ENCODE results near the gene RETREG3. TPM values are rescaled to one million over a fixed set of nuclear protein-coding genes. Genes with fewer than 3 reads are reported as not detected.
"Not testable (repeated sequence)": the region's sequence is repeated elsewhere in the genome, so short reads cannot be mapped to it uniquely, and the experiment has no call there.

RETREG3 gene
- total and polyA plus RNA-seq, 5 donors from 2014 or later, result 116 to 243 (median 214) TPM

DNA sequence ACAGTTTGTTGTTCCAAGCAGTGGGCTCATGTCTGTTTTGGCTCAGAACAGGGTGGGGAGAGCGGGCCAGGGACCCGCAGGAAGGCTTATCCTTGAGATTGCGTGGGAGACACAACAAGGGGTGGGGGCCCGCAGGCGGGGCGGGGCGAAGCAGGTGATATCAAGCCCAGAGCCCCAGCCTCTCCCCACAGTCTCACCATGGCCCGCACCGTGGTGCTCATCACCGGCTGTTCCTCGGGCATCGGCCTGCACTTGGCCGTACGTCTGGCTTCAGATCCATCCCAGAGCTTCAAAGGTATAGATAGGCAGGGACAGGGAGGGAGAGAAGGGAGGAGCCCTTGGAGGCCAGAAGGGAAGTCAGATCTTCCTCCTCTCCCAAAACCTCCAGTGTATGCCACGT is 56.4 kb downstream of the RETREG3 start, which contains the start of gene HSD17B1:
Gene HSD17B1 (plus strand): TSS at position 188 of the 400 bp plus-strand sequence. CDS start 11 bp downstream, at position 199.
- DNase-seq; H3K36me3 ChIP-seq (ENCODE audit: control insufficient read depth, insufficient read depth, low read length); H3K4me3 ChIP-seq (ENCODE audit: low read depth, low read length); H3K27me3 Mint-ChIP-seq; H3K36me3 Mint-ChIP-seq; H3K9me3 ChIP-seq (ENCODE audit: control insufficient read depth in 2 of 2, low read length in 2 of 2); H3K27ac ChIP-seq (ENCODE audit: insufficient read depth, low read length, poor library complexity, severe bottlenecking); H3K27me3 ChIP-seq (ENCODE audit: control insufficient read depth, insufficient read depth, low read length); H3K9me3 Mint-ChIP-seq; ATAC-seq (ENCODE audit: low read depth in 2 of 2): not testable (repeated sequence)
- Mint-ChIP-seq H3K27ac (peak within 1 kb of the TSS in 2 of 3 donors; percentile 48 to 81), H3K4me3 (peak within 1 kb of the TSS; percentile 87 to 91 (median 90)), H3K4me1 (peaks cover 0 to 44% (median 24%) of the 10 kb centered on the region in 4 donors)
- H3K4me1 ChIP-seq (ENCODE audit: control insufficient read depth, insufficient read depth, low read length, poor library complexity, severe bottlenecking), result peaks cover 39% of the 10 kb centered on the region

DNA sequence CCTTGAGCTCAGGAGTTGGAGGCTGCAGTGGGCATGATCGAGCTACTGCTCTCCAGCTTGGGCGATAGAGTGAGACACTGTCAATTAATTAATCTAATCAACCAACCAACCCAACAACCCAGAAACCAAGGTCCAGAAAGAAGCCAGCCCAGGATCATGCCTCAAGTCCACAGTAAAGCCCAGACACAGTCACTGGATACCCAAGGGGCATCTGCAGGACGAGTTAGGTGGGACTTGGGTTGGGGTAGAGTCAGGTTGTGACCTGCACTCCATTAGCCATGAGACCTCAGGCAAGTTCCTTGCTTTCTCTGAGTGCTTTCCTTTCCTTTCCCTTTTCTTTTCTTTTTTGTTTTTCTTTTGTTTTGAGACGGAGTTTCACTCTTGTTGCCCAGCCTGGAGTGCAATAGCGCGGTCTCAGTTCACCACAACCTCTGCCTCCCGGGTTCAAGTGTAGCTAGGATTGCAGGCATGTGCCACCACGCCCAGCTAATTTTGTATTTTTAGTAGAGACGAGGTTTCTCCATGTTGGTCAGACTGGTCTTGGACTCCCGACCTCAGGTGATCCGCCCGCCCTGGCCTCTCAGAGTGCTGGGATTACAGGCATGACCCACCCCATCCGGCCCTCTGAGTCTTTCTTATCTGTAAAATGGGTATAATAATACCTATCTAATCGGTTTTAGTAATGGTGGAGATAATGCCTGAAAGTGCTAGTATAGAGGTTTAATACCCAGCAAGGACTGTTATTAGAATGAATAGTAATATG is 60.0 kb downstream of the RETREG3 start:
- peak overlapping the region in 3 of 4 donors; percentile 50 to 78 (median 63) for H3K4me3 Mint-ChIP-seq
- H3K9me3 Mint-ChIP-seq, result no peaks in the 10 kb centered on the region
- H3K27me3 Mint-ChIP-seq, result peaks cover 4% of the 10 kb centered on the region
- H3K27ac ChIP-seq (ENCODE audit: insufficient read depth, low read length, poor library complexity, severe bottlenecking), result no peak overlapping the region
- no peak for DNase-seq
- no peaks in the 10 kb centered on the region for H3K36me3 ChIP-seq (ENCODE audit: control insufficient read depth, insufficient read depth, low read length)
- H3K4me3 ChIP-seq (ENCODE audit: low read depth, low read length), result no peak overlapping the region
- H3K9me3 ChIP-seq (ENCODE audit: control insufficient read depth in 2 of 2, low read length in 2 of 2), result no peaks in the 10 kb centered on the region
- H3K27ac Mint-ChIP-seq, result no peak overlapping the region
- peaks cover 0 to 32% (median 18%) of the 10 kb centered on the region in 4 donors for H3K4me1 Mint-ChIP-seq
- ATAC-seq (ENCODE audit: low read depth in 2 of 2), result no peak
- no peaks in the 10 kb centered on the region for H3K36me3 Mint-ChIP-seq
- H3K27me3 ChIP-seq (ENCODE audit: control insufficient read depth, insufficient read depth, low read length), result no peaks in the 10 kb centered on the region
- peaks cover 27% of the 10 kb centered on the region for H3K4me1 ChIP-seq (ENCODE audit: control insufficient read depth, insufficient read depth, low read length, poor library complexity, severe bottlenecking)

DNA sequence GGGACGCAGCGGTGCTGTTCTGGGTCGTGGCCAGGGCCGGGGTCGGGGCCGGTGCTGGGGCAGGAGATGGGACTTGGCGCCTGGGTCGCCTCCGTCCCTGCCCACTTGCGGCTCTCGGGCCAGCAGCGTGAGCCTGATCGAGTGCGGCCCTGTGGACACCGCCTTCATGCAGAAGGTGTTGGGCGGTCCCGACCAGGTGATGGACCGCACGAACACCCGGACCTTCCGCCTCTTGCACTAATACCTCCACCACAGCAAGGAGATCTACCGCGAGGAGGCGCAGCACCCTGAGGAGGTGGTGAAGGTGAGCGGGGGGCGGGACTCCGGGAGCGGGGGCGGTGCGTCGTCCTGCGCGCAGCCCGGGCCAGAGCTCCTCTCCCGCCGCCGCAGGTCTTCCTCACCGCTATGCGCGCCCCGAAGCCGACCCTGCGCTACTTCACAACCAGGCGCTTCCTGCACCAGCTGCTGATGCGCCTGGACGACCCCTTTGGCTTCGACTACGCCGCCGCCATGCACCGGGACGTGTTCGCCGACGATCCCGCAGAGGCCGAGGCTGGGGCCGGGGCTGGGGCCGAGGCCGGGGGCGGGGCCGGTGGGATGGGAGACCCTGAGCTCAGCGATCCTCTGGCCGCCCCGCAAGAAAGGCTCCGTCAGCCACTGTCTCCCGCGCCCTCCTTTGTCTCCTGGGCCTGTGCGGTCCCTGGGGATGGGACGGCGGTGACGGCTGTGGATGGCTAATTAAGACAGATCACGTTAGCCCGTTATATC is 60.9 kb downstream of the RETREG3 start:
- DNase-seq (peak; percentile 57 to 86 (median 72)), ATAC-seq (ENCODE audit: low read depth in 2 of 2) (peak; percentile 83 to 87)
- Mint-ChIP-seq H3K27ac (no peak overlapping the region), H3K4me1 (peaks cover 0 to 26% (median 14%) of the 10 kb centered on the region in 4 donors), H3K27me3 (peaks cover 4% of the 10 kb centered on the region), H3K36me3 (no peaks in the 10 kb centered on the region), H3K4me3 (peak overlapping the region in 3 of 4 donors; percentile 50 to 78 (median 63)), H3K9me3 (no peaks in the 10 kb centered on the region)
- Histone ChIP-seq H3K9me3 (ENCODE audit: control insufficient read depth in 2 of 2, low read length in 2 of 2) (no peaks in the 10 kb centered on the region), H3K4me3 (ENCODE audit: low read depth, low read length) (no peak overlapping the region), H3K27me3 (ENCODE audit: control insufficient read depth, insufficient read depth, low read length) (no peaks in the 10 kb centered on the region), H3K36me3 (ENCODE audit: control insufficient read depth, insufficient read depth, low read length) (no peaks in the 10 kb centered on the region), H3K4me1 (ENCODE audit: control insufficient read depth, insufficient read depth, low read length, poor library complexity, severe bottlenecking) (peaks cover 18% of the 10 kb centered on the region), H3K27ac (ENCODE audit: insufficient read depth, low read length, poor library complexity, severe bottlenecking) (no peak overlapping the region)

DNA sequence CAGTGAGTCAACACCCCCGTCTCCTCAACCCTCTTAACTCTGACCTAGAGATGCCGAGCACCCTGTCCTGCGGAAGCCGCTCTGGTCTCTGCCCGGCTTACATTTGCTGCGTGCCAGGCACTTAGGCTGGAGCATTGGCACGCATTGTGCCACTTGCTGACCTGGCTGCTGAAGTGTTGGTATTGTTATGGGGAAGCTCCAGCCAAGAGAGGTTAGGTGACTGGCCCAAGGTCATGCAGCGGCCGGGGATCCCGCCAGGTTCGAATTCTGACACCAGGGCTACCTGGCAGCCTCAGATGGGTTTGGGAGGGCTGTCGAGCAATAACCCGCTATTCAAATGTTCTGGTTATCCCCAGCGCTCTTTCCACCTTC is 61.5 kb downstream of the RETREG3 start:
- DNase-seq (no peak), ATAC-seq (ENCODE audit: low read depth in 2 of 2) (no peak)
- H3K4me1 ChIP-seq (ENCODE audit: control insufficient read depth, insufficient read depth, low read length, poor library complexity, severe bottlenecking), result peaks cover 18% of the 10 kb centered on the region
- Mint-ChIP-seq H3K27ac (no peak overlapping the region), H3K36me3 (no peaks in the 10 kb centered on the region), H3K9me3 (no peaks in the 10 kb centered on the region), H3K4me1 (peaks cover 0 to 21% (median 13%) of the 10 kb centered on the region in 4 donors), H3K27me3 (peaks cover 4% of the 10 kb centered on the region), H3K4me3 (peak overlapping the region in 1 of 4 donors; percentile 3)
- no peaks in the 10 kb centered on the region for H3K36me3 ChIP-seq (ENCODE audit: control insufficient read depth, insufficient read depth, low read length)
- H3K4me3 ChIP-seq (ENCODE audit: low read depth, low read length), result no peak overlapping the region
- no peak overlapping the region for H3K27ac ChIP-seq (ENCODE audit: insufficient read depth, low read length, poor library complexity, severe bottlenecking)
- no peaks in the 10 kb centered on the region for H3K27me3 ChIP-seq (ENCODE audit: control insufficient read depth, insufficient read depth, low read length)
- H3K9me3 ChIP-seq (ENCODE audit: control insufficient read depth in 2 of 2, low read length in 2 of 2), result no peaks in the 10 kb centered on the region

DNA sequence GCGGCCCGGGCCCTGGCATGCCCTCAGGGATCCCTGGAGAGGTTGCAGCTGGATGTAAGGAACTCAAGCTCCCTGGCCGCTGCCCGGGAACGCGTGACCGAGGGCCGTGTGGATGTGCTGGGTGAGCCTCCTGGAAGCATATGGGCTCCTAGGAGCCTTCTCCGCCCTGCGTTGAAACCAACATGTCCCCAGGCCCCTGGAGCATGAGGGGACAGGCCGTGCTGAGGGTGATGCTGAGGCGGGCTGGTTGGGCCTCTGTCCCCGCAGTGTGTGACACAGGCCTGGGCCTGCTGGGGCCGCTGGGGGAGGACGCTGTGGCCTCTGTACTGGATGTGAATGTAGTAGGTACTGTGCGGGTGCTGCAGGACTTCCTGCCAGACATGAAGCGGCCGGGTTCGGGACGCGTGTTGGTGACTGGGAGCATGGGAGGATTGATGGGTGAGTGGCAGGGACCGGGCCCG is 62.1 kb downstream of the RETREG3 start:
- Mint-ChIP-seq H3K9me3 (no peaks in the 10 kb centered on the region), H3K27me3 (peaks cover 4% of the 10 kb centered on the region), H3K4me1 (peaks cover 0 to 16% (median 10%) of the 10 kb centered on the region in 4 donors), H3K36me3 (no peaks in the 10 kb centered on the region), H3K27ac (peak overlapping the region in 1 of 3 donors; percentile 88), H3K4me3 (peak overlapping the region in 1 of 4 donors; percentile 60)
- Histone ChIP-seq H3K27ac (ENCODE audit: insufficient read depth, low read length, poor library complexity, severe bottlenecking) (no peak overlapping the region), H3K36me3 (ENCODE audit: control insufficient read depth, insufficient read depth, low read length) (no peaks in the 10 kb centered on the region), H3K9me3 (ENCODE audit: control insufficient read depth in 2 of 2, low read length in 2 of 2) (no peaks in the 10 kb centered on the region), H3K27me3 (ENCODE audit: control insufficient read depth, insufficient read depth, low read length) (no peaks in the 10 kb centered on the region), H3K4me3 (ENCODE audit: low read depth, low read length) (no peak overlapping the region), H3K4me1 (ENCODE audit: control insufficient read depth, insufficient read depth, low read length, poor library complexity, severe bottlenecking) (peaks cover 18% of the 10 kb centered on the region)
- ATAC-seq (ENCODE audit: low read depth in 2 of 2) (no peak), DNase-seq (no peak)

DNA sequence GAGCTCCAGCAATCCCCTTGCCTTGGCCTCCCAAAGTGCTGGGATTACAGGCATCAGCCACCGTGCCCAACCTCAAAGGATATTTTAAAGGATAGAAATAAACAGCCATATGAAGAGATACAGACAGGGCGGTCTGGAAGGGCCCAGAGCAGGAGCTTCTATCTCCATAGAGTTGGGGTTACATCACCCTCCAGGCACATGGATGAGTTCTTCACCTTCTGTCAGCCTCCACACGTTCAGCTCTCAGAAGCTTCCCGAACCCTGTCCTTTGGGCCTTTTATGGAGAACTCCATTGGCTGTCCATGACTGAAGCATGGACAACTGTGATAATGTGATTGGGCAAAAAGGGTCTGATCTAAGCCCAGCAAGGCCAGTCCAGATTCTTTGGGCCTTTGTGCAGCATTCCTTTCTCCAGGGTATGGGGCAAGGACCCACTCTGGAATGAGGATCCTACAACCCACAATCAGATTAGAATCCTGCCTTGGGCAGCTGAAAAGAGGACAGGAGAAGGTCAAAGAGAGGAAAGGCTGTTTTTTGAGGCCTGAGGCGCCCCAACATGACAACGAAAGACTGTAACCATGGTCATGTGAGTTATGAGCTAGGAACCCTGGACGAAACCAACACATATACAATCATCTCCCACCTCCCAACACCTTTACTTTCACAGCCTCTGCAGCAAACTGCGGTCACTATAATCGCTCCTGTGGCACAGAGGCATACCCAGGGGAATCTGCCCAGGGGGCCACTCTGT is 63.2 kb downstream of the RETREG3 start:
- not testable (repeated sequence) for ATAC-seq (ENCODE audit: low read depth in 2 of 2); H3K9me3 ChIP-seq (ENCODE audit: control insufficient read depth in 2 of 2, low read length in 2 of 2); DNase-seq; H3K27me3 Mint-ChIP-seq; H3K27ac Mint-ChIP-seq; H3K4me3 ChIP-seq (ENCODE audit: low read depth, low read length); H3K9me3 Mint-ChIP-seq; H3K27me3 ChIP-seq (ENCODE audit: control insufficient read depth, insufficient read depth, low read length); H3K27ac ChIP-seq (ENCODE audit: insufficient read depth, low read length, poor library complexity, severe bottlenecking); H3K4me3 Mint-ChIP-seq; H3K36me3 ChIP-seq (ENCODE audit: control insufficient read depth, insufficient read depth, low read length); H3K36me3 Mint-ChIP-seq
- peaks cover 0 to 18% (median 8%) of the 10 kb centered on the region in 4 donors for H3K4me1 Mint-ChIP-seq
- peaks cover 20% of the 10 kb centered on the region for H3K4me1 ChIP-seq (ENCODE audit: control insufficient read depth, insufficient read depth, low read length, poor library complexity, severe bottlenecking)

DNA sequence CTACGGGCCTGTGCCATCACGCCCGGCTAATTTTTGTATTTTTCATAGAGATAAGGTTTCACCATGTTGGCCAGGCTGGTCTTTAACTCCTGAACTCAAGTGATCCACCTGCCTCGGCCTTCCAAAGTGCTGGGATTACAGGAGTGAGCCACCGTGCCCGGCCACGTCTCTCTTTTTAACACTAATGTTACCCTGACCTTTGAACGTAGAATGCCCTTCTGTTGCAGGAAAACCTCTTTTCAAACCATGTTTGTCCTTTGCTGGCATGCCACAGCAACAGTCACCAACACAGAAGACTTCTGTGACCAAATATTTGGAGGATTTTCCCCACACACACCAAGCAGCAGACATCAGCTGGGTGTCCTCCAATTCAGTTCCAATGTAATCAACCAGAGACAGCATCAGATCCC is 64.3 kb downstream of the RETREG3 start:
- Mint-ChIP-seq H3K27me3 (peaks cover 4% of the 10 kb centered on the region), H3K4me3 (peak overlapping the region in 1 of 4 donors; percentile 51), H3K4me1 (peaks cover 0 to 22% (median 7%) of the 10 kb centered on the region in 4 donors), H3K27ac (no peak overlapping the region), H3K36me3 (peaks cover 4% of the 10 kb centered on the region), H3K9me3 (no peaks in the 10 kb centered on the region)
- H3K27ac ChIP-seq (ENCODE audit: insufficient read depth, low read length, poor library complexity, severe bottlenecking), result no peak overlapping the region
- H3K9me3 ChIP-seq (ENCODE audit: control insufficient read depth in 2 of 2, low read length in 2 of 2), result no peaks in the 10 kb centered on the region
- H3K4me3 ChIP-seq (ENCODE audit: low read depth, low read length), result no peak overlapping the region
- peaks cover 21% of the 10 kb centered on the region for H3K4me1 ChIP-seq (ENCODE audit: control insufficient read depth, insufficient read depth, low read length, poor library complexity, severe bottlenecking)
- ATAC-seq (ENCODE audit: low read depth in 2 of 2) (no peak), DNase-seq (no peak)
- H3K27me3 ChIP-seq (ENCODE audit: control insufficient read depth, insufficient read depth, low read length), result no peaks in the 10 kb centered on the region
- H3K36me3 ChIP-seq (ENCODE audit: control insufficient read depth, insufficient read depth, low read length), result no peaks in the 10 kb centered on the region
